ENCODE measurements around the gene COL9A3.

- TF ChIP-seq CTCF (IDR thresholded peaks at IDR 0.05): no peak
- no peak for TF ChIP-seq POLR2AphosphoS5 (IDR thresholded peaks at IDR 0.05)
These were observed 5.1 kb upstream of the COL9A3 start for GRCh38 chr20:62811720-62812119.
